Osteoblast (primary cell): Measurements from ENCODE around the gene C3AR1. TPM values are rescaled to one million over a fixed set of nuclear protein-coding genes. Genes with fewer than 3 reads are reported as not detected.
A peak's percentile ranks its signal among the peaks of the same experiment; 100 is the strongest.

Source experiments
- DNase-seq: peaks from one replicate; pipeline ENCODE4 v3.0.0; 2011; ENCODE audit warnings: low spot score, mixed read lengths; ENCODE audit not compliant: insufficient read length; ENCODE audit errors: missing footprints
- H2AFZ ChIP-seq: 2 replicates; pipeline ENCODE4 v1.6.0; 2011; ENCODE audit warnings: mild to moderate bottlenecking, low read length
- H3K27ac ChIP-seq: 2 replicates; pipeline ENCODE4 v1.5.1; 2011; ENCODE audit warnings: mild to moderate bottlenecking, low read depth, low read length, moderate library complexity
- H3K27me3 ChIP-seq: 2 replicates; pipeline ENCODE4 v1.6.0; 2012; ENCODE audit warnings: mild to moderate bottlenecking, control low read depth, inconsistent platforms, low read length, moderate library complexity; ENCODE audit not compliant: insufficient read depth
- H3K36me3 ChIP-seq: 2 replicates; pipeline ENCODE4 v1.5.1; 2011; ENCODE audit warnings: mild to moderate bottlenecking, low read length, control low read depth, moderate library complexity; ENCODE audit not compliant: insufficient read depth
- H3K4me1 ChIP-seq: 2 replicates; pipeline ENCODE4 v1.5.1; 2011; ENCODE audit warnings: mild to moderate bottlenecking, low read length, control low read depth, moderate library complexity; ENCODE audit not compliant: insufficient read depth
- H3K4me2 ChIP-seq: 2 replicates; pipeline ENCODE4 v1.6.0; 2011; ENCODE audit warnings: mild to moderate bottlenecking, low read length; ENCODE audit not compliant: insufficient read depth
- H3K4me3 ChIP-seq: fragments of 200-600 bp; sonication (generic); 3 replicates; pipeline ENCODE4 v1.5.1; 2012; ENCODE audit warnings: mild to moderate bottlenecking, low read length, inconsistent platforms; ENCODE audit not compliant: insufficient read depth
- H3K79me2 ChIP-seq: 2 replicates; pipeline ENCODE4 v1.6.0; 2012; ENCODE audit warnings: mild to moderate bottlenecking, low read length, control low read depth, inconsistent platforms; ENCODE audit not compliant: insufficient read depth
- H3K9me3 ChIP-seq: 2 replicates; pipeline ENCODE4 v1.5.1; 2011; ENCODE audit warnings: low read depth, low read length, control low read depth
- H4K20me1 ChIP-seq: 2 replicates; pipeline ENCODE4 v1.6.0; 2012; ENCODE audit warnings: mild to moderate bottlenecking, low read length, control low read depth; ENCODE audit not compliant: insufficient read depth
- total RNA-seq: library from RNA; depleted of rRNA; stranded (reverse); fragments of >200 nt; gene quantifications from 2 replicates; pipeline ENCODE4 v1.2.3, GENCODE V29; 2012
- TF ChIP-seq, protein P1 (sequence below): IDR thresholded peaks from 2 replicates; pipeline ENCODE4 v1.5.1; 2011; ENCODE audit warnings: mild to moderate bottlenecking, low read depth, low read length, moderate library complexity; ENCODE audit errors: extremely low read depth

The C3AR1 gene
- total RNA-seq, 1 donor, result 0.72 TPM

GRCh38 chr12:8035440-8036010 is 30.6 kb downstream of the C3AR1 start:
- Histone ChIP-seq H4K20me1 (peaks cover 53% of the 10 kb centered on the region), H3K79me2 (peaks cover 80% of the 10 kb centered on the region), H3K9me3 (no peaks in the 10 kb centered on the region), H2AFZ (no peak overlapping the region), H3K36me3 (peaks cover 9% of the 10 kb centered on the region), H3K4me2 (peak overlapping the region; percentile 99), H3K4me1 (peaks cover 51% of the 10 kb centered on the region), H3K4me3 (peak overlapping the region; percentile 94), H3K27ac (peak overlapping the region; percentile 88), H3K27me3 (no peaks in the 10 kb centered on the region)
- no peak for DNase-seq
- TF ChIP-seq, protein P1, sequence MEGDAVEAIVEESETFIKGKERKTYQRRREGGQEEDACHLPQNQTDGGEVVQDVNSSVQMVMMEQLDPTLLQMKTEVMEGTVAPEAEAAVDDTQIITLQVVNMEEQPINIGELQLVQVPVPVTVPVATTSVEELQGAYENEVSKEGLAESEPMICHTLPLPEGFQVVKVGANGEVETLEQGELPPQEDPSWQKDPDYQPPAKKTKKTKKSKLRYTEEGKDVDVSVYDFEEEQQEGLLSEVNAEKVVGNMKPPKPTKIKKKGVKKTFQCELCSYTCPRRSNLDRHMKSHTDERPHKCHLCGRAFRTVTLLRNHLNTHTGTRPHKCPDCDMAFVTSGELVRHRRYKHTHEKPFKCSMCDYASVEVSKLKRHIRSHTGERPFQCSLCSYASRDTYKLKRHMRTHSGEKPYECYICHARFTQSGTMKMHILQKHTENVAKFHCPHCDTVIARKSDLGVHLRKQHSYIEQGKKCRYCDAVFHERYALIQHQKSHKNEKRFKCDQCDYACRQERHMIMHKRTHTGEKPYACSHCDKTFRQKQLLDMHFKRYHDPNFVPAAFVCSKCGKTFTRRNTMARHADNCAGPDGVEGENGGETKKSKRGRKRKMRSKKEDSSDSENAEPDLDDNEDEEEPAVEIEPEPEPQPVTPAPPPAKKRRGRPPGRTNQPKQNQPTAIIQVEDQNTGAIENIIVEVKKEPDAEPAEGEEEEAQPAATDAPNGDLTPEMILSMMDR, result no peak

GRCh38 chr12:8034802-8035201 is 31.4 kb downstream of the C3AR1 start:
- H3K27me3 ChIP-seq, result no peaks in the 10 kb centered on the region
- DNase-seq, result no peak
- peak overlapping the region; percentile 94 for H3K4me3 ChIP-seq
- peaks cover 52% of the 10 kb centered on the region for H4K20me1 ChIP-seq
- peaks cover 51% of the 10 kb centered on the region for H3K4me1 ChIP-seq
- H3K4me2 ChIP-seq, result peak overlapping the region; percentile 99
- H3K79me2 ChIP-seq, result peaks cover 77% of the 10 kb centered on the region
- peaks cover 2% of the 10 kb centered on the region for H3K36me3 ChIP-seq
- H3K27ac ChIP-seq, result peak overlapping the region; percentile 88
- TF ChIP-seq, protein P1, result no peak
- no peaks in the 10 kb centered on the region for H3K9me3 ChIP-seq
- H2AFZ ChIP-seq, result no peak overlapping the region

GRCh38 chr12:8033153-8034044 is 32.8 kb downstream of the C3AR1 start:
- no peaks in the 10 kb centered on the region for H3K9me3 ChIP-seq
- H3K4me1 ChIP-seq, result peaks cover 43% of the 10 kb centered on the region
- peak; percentile 97 for DNase-seq
- no peaks in the 10 kb centered on the region for H3K36me3 ChIP-seq
- H3K79me2 ChIP-seq, result peaks cover 63% of the 10 kb centered on the region
- peaks cover 38% of the 10 kb centered on the region for H4K20me1 ChIP-seq
- H3K4me2 ChIP-seq, result peak overlapping the region; percentile 99
- peak overlapping the region; percentile 88 for H3K27ac ChIP-seq
- peak overlapping the region; percentile 89 for H2AFZ ChIP-seq
- H3K27me3 ChIP-seq, result no peaks in the 10 kb centered on the region
- TF ChIP-seq, protein P1, result no peak
- H3K4me3 ChIP-seq, result peak overlapping the region; percentile 94
